ENCODE results near the gene RAVER1. TPM values are rescaled to one million over a fixed set of nuclear protein-coding genes. Genes with fewer than 3 reads are reported as not detected.

The RAVER1 gene
- total and polyA plus RNA-seq, 9 of the 15 experiments (the other 6 are each of a cell fraction or from before 2014, with no cell fraction given) = 0.06 to 113 (median 7.0) TPM

DNA sequence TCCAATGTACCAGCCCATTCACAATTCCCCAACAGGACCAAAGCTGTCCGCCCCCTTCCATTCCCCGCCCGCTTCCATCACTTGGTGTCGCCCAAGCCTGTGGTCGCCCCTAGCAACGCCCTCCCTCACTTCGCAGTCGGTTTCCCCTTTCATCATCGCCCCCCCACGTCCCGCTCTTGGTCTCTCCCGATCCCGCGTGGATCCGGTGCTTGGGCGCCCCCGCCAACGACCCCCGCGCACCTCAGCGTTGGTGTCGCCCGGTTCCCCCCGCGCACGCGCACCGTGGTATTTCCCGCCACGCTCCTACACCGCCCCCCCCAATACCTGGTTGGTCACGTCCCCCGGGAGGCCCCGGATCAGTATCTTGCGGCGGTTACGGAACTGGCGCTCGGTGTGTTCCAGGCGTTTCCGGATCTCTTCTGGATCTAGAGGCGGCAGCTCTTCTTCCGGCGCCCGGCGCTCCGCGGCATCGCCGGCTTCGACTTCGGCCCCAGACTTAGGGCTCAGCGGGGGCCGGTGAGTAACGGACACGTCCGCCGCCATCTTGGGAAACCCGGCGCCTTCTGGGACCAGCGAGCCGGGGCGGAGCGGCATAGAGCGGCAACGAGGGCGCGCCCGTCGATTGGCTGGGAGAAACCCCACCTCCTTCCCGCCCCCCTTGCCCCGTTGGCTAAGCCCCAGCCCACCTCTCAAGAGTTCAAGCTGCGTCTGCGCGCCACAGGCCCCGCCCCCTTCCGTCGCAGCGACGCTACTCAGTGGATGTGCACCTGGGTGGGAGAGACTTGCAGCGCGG is at the start of gene RAVER1 (continued):
- TF ChIP-seq HNRNPUL1 (IDR thresholded peaks at IDR 0.05; ENCODE audit: low read length) (no peak), BACH1 (tag; IDR thresholded peaks at IDR 0.05) (no peak), ARID1B (IDR thresholded peaks at IDR 0.05) (peak; percentile 42), ZKSCAN1 (IDR thresholded peaks at IDR 0.05; ENCODE audit: low read depth, low read length) (peak; percentile 45; the same call in 1 of the 2 replicates), CHD1 (IDR thresholded peaks at IDR 0.05; ENCODE audit: low read length) (peak; percentile 38), SRSF1 (IDR thresholded peaks at IDR 0.05; ENCODE audit: low read depth, low read length) (0 out of 2 replicates have a peak, but pooled peaks have one; percentile 64), CHCHD3 (CRISPR knock-in tag; IDR thresholded peaks at IDR 0.05) (no peak), ZNF717 (CRISPR knock-in tag; IDR thresholded peaks at IDR 0.05) (no peak), BCL6 (CRISPR knock-in tag; IDR thresholded peaks at IDR 0.05) (no peak), NFXL1 (CRISPR knock-in tag; IDR thresholded peaks at IDR 0.05) (no peak)
- TF ChIP-seq, protein P1, sequence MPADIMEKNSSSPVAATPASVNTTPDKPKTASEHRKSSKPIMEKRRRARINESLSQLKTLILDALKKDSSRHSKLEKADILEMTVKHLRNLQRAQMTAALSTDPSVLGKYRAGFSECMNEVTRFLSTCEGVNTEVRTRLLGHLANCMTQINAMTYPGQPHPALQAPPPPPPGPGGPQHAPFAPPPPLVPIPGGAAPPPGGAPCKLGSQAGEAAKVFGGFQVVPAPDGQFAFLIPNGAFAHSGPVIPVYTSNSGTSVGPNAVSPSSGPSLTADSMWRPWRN (IDR thresholded peaks at IDR 0.05; ENCODE audit: low read depth) = no peak
- TF ChIP-seq, protein P2, sequence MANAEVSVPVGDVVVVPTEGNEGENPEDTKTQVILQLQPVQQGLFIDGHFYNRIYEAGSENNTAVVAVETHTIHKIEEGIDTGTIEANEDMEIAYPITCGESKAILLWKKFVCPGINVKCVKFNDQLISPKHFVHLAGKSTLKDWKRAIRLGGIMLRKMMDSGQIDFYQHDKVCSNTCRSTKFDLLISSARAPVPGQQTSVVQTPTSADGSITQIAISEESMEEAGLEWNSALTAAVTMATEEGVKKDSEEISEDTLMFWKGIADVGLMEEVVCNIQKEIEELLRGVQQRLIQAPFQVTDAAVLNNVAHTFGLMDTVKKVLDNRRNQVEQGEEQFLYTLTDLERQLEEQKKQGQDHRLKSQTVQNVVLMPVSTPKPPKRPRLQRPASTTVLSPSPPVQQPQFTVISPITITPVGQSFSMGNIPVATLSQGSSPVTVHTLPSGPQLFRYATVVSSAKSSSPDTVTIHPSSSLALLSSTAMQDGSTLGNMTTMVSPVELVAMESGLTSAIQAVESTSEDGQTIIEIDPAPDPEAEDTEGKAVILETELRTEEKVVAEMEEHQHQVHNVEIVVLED (CRISPR knock-in tag; IDR thresholded peaks at IDR 0.05) = peak; percentile 70
- TF ChIP-seq, protein P3, sequence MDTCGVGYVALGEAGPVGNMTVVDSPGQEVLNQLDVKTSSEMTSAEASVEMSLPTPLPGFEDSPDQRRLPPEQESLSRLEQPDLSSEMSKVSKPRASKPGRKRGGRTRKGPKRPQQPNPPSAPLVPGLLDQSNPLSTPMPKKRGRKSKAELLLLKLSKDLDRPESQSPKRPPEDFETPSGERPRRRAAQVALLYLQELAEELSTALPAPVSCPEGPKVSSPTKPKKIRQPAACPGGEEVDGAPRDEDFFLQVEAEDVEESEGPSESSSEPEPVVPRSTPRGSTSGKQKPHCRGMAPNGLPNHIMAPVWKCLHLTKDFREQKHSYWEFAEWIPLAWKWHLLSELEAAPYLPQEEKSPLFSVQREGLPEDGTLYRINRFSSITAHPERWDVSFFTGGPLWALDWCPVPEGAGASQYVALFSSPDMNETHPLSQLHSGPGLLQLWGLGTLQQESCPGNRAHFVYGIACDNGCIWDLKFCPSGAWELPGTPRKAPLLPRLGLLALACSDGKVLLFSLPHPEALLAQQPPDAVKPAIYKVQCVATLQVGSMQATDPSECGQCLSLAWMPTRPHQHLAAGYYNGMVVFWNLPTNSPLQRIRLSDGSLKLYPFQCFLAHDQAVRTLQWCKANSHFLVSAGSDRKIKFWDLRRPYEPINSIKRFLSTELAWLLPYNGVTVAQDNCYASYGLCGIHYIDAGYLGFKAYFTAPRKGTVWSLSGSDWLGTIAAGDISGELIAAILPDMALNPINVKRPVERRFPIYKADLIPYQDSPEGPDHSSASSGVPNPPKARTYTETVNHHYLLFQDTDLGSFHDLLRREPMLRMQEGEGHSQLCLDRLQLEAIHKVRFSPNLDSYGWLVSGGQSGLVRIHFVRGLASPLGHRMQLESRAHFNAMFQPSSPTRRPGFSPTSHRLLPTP (IDR thresholded peaks at IDR 0.05; ENCODE audit: borderline replicate concordance, extremely low read depth, insufficient read length) = no peak
- TF ChIP-seq, protein P4, sequence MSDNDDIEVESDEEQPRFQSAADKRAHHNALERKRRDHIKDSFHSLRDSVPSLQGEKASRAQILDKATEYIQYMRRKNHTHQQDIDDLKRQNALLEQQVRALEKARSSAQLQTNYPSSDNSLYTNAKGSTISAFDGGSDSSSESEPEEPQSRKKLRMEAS (CRISPR knock-in tag; IDR thresholded peaks at IDR 0.05) = peak; percentile 84
- TF ChIP-seq, protein P5, sequence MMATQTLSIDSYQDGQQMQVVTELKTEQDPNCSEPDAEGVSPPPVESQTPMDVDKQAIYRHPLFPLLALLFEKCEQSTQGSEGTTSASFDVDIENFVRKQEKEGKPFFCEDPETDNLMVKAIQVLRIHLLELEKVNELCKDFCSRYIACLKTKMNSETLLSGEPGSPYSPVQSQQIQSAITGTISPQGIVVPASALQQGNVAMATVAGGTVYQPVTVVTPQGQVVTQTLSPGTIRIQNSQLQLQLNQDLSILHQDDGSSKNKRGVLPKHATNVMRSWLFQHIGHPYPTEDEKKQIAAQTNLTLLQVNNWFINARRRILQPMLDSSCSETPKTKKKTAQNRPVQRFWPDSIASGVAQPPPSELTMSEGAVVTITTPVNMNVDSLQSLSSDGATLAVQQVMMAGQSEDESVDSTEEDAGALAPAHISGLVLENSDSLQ (IDR thresholded peaks at IDR 0.05) = peak; percentile 42; the same call in 1 of the 2 replicates

Measured in K562 (cell line).